ENCODE data around the gene LYPD6. TPM values are rescaled to one million over a fixed set of nuclear protein-coding genes. Genes with fewer than 3 reads are reported as not detected.
A peak's percentile ranks its signal among the peaks of the same experiment; 100 is the strongest.
"Not testable (repeated sequence)": the region's sequence is repeated elsewhere in the genome, so short reads cannot be mapped to it uniquely, and the experiment has no call there.

LYPD6 gene
- total RNA-seq, 1 donor from 2014 or later = 2.1 TPM

- Mint-ChIP-seq H3K27ac (ENCODE audit: unreplicated experiment) (no peak overlapping the region), H3K36me3 (ENCODE audit: unreplicated experiment) (no peaks in the 10 kb centered on the region), H3K27me3 (ENCODE audit: unreplicated experiment) (peaks cover 9% of the 10 kb centered on the region), H3K4me1 (ENCODE audit: unreplicated experiment) (peaks cover 12% of the 10 kb centered on the region), H3K4me3 (ENCODE audit: unreplicated experiment) (no peak overlapping the region), H3K9me3 (ENCODE audit: unreplicated experiment) (no peaks in the 10 kb centered on the region)
- TF ChIP-seq CTCF (IDR thresholded peaks at IDR 0.05) = no peak
- DNase-seq (ENCODE audit: extremely low spot score, unreplicated experiment) = no peak
Measured at GRCh38 chr2:149315461-149315860, 14.9 kb upstream of the LYPD6 start.

- H3K27me3 Mint-ChIP-seq (ENCODE audit: unreplicated experiment); H3K27ac Mint-ChIP-seq (ENCODE audit: unreplicated experiment): not testable (repeated sequence)
Measured at GRCh38 chr2:149318566-149318965, 11.8 kb upstream of the LYPD6 start.

GRCh38 chr2:149320362-149320761 is 10.0 kb upstream of the LYPD6 start:
- peaks cover 4% of the 10 kb centered on the region for H3K9me3 Mint-ChIP-seq (ENCODE audit: unreplicated experiment)
- no peak for DNase-seq (ENCODE audit: extremely low spot score, unreplicated experiment)
- H3K27me3 Mint-ChIP-seq (ENCODE audit: unreplicated experiment) = peaks cover 2% of the 10 kb centered on the region
- no peak for TF ChIP-seq CTCF (IDR thresholded peaks at IDR 0.05)
- no peaks in the 10 kb centered on the region for H3K4me1 Mint-ChIP-seq (ENCODE audit: unreplicated experiment)
- no peak overlapping the region for H3K27ac Mint-ChIP-seq (ENCODE audit: unreplicated experiment)
- no peak overlapping the region for H3K4me3 Mint-ChIP-seq (ENCODE audit: unreplicated experiment)
- H3K36me3 Mint-ChIP-seq (ENCODE audit: unreplicated experiment) = no peaks in the 10 kb centered on the region

More at GRCh38 chr2:149318566-149318965, 11.8 kb upstream of the LYPD6 start:
- not testable (repeated sequence) for H3K9me3 Mint-ChIP-seq (ENCODE audit: unreplicated experiment); H3K4me3 Mint-ChIP-seq (ENCODE audit: unreplicated experiment); DNase-seq (ENCODE audit: extremely low spot score, unreplicated experiment); H3K4me1 Mint-ChIP-seq (ENCODE audit: unreplicated experiment); H3K36me3 Mint-ChIP-seq (ENCODE audit: unreplicated experiment)

- DNase-seq (ENCODE audit: extremely low spot score, unreplicated experiment) = no peak
- Mint-ChIP-seq H3K27ac (ENCODE audit: unreplicated experiment) (no peak overlapping the region), H3K27me3 (ENCODE audit: unreplicated experiment) (no peaks in the 10 kb centered on the region), H3K36me3 (ENCODE audit: unreplicated experiment) (no peaks in the 10 kb centered on the region), H3K4me3 (ENCODE audit: unreplicated experiment) (peak overlapping the region; percentile 86), H3K4me1 (ENCODE audit: unreplicated experiment) (peaks cover 12% of the 10 kb centered on the region), H3K9me3 (ENCODE audit: unreplicated experiment) (peaks cover 4% of the 10 kb centered on the region)
- TF ChIP-seq CTCF (IDR thresholded peaks at IDR 0.05) = peak; percentile 31
Measured at GRCh38 chr2:149329068-149329467, 1.3 kb upstream of the LYPD6 start.

- peaks cover 12% of the 10 kb centered on the region for H3K4me1 Mint-ChIP-seq (ENCODE audit: unreplicated experiment)
- no peaks in the 10 kb centered on the region for H3K36me3 Mint-ChIP-seq (ENCODE audit: unreplicated experiment)
- peaks cover 4% of the 10 kb centered on the region for H3K9me3 Mint-ChIP-seq (ENCODE audit: unreplicated experiment)
- peak; percentile 29 for TF ChIP-seq CTCF (IDR thresholded peaks at IDR 0.05)
- H3K27ac Mint-ChIP-seq (ENCODE audit: unreplicated experiment) = no peak overlapping the region
- H3K4me3 Mint-ChIP-seq (ENCODE audit: unreplicated experiment) = peak overlapping the region; percentile 86
- H3K27me3 Mint-ChIP-seq (ENCODE audit: unreplicated experiment) = no peaks in the 10 kb centered on the region
- DNase-seq (ENCODE audit: extremely low spot score, unreplicated experiment) = no peak
Measured at GRCh38 chr2:149329489-149330126, 779 bp upstream of the LYPD6 start.

Measured in osteocyte (in vitro differentiated cells).